ENCODE data around the gene TMEM208. TPM values are rescaled to one million over a fixed set of nuclear protein-coding genes. Genes with fewer than 3 reads are reported as not detected.

The TMEM208 gene
- total and polyA plus RNA-seq, 12 donors: 52.1 to 289 (median 80.4) TPM

DNA sequence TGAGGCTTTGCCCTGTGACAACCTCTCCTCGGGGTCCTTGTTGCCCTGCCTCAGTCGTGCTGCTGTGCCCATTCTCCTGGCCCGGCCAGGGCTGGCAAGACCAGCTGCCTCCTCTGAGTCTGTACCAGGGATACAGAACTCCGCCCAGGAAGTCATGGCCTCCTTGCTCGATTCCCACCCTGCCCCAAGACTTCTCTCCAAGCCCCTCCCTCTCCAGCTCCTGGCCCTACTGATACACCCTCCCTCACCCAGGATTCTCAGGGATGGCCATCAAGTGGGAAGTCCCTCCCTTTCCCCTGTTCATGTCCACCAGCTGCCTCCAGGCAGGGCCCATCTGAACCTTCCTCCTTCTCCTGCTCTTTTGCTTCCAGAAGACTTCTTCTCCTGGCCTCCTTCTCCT lies 11.2 kb upstream of the TMEM208 start:
- intact Hi-C loops (cut with DNase I): no loop called here

DNA sequence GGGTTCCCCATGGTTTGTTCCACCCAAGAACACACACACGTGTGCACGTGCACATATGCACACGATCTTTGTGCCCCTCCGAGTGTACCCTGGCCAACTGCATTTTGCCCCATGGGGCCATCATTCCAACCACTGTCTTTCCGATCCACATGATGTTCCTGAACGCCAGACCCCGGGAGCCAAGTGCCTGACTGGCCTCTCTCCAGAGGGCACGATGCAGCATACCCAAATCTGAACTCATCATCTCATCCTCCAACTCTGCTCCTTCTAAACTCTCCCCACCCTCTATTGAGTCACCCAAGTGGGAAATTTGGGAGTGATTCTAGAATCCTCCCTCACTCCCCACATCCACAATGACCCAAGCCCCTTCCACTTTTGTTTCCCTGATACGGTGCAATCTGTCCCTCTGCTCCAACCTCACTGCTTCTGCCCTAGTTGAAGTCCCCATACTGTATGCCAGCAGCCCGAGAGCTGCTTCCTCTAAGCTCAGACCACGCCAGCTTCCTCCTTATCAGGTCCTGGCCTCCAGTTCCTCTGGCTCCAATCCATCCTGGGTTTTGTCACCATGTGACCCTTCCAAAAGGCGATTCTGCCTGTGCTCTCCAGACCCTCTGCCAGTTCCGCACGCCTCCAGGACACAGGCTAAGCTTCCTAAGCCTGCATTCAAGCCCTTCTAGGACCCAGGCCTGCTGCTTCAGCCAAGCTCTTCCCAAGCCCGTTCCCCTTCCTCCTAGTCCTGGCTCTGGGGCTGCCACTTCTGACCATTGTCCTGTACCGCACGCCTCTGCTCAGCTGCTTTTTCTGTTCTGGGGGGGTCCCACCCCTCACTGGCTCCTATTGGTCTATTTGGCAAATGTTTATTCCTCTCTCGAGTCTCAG lies 10.1 kb upstream of the TMEM208 start:
- intact Hi-C loops (cut with DNase I): no loop called here
- peak in 6 of 7 donors; percentile 57 to 79 (median 70) for DNase-seq
- H3K4me3 ChIP-seq: no peak overlapping the region
- WGBS, 4 donors: 65 to 74% (median 72%) methylated on average over 18 of the region's 18 CpGs
- no peaks in the 10 kb centered on the region for H3K36me3 ChIP-seq (replicated peaks in 1 of 2)
- H3K9me3 ChIP-seq (replicated peaks in 1 of 3): no peaks in the 10 kb centered on the region
- peaks cover 0 to 18% of the 10 kb centered on the region in 2 donors for H3K4me1 ChIP-seq (replicated peaks in 1 of 2)
- H3K27ac ChIP-seq: peak overlapping the region in 2 of 5 donors; percentile 32 to 64
- no peak for TF ChIP-seq POLR2A (IDR thresholded peaks at IDR 0.05)
- H3K27me3 ChIP-seq: no peaks in the 10 kb centered on the region

More for the DNA sequence above, 11.2 kb upstream of the TMEM208 start:
- Histone ChIP-seq H3K27me3 (no peaks in the 10 kb centered on the region), H3K27ac (no peak overlapping the region), H3K4me1 (replicated peaks in 1 of 2) (peaks cover 0 to 18% of the 10 kb centered on the region in 2 donors), H3K36me3 (replicated peaks in 1 of 2) (no peaks in the 10 kb centered on the region), H3K9me3 (replicated peaks in 1 of 3) (no peaks in the 10 kb centered on the region), H3K4me3 (no peak overlapping the region)
- WGBS, 4 donors: 75 to 85% (median 80%) methylated on average over 5 of the region's 5 CpGs
- DNase-seq: no peak
- TF ChIP-seq, protein P1, sequence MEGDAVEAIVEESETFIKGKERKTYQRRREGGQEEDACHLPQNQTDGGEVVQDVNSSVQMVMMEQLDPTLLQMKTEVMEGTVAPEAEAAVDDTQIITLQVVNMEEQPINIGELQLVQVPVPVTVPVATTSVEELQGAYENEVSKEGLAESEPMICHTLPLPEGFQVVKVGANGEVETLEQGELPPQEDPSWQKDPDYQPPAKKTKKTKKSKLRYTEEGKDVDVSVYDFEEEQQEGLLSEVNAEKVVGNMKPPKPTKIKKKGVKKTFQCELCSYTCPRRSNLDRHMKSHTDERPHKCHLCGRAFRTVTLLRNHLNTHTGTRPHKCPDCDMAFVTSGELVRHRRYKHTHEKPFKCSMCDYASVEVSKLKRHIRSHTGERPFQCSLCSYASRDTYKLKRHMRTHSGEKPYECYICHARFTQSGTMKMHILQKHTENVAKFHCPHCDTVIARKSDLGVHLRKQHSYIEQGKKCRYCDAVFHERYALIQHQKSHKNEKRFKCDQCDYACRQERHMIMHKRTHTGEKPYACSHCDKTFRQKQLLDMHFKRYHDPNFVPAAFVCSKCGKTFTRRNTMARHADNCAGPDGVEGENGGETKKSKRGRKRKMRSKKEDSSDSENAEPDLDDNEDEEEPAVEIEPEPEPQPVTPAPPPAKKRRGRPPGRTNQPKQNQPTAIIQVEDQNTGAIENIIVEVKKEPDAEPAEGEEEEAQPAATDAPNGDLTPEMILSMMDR (IDR thresholded peaks at IDR 0.05): no peak
- TF ChIP-seq POLR2A (IDR thresholded peaks at IDR 0.05): no peak

- WGBS, 4 donors: 61 to 71% (median 70%) methylated on average over 3 of the region's 3 CpGs
- Histone ChIP-seq H3K36me3 (replicated peaks in 1 of 2) (peaks cover 0 to 9% of the 10 kb centered on the region in 2 donors), H3K4me3 (no peak overlapping the region), H3K4me1 (replicated peaks in 1 of 2) (peaks cover 12 to 17% of the 10 kb centered on the region in 2 donors), H3K9me3 (replicated peaks in 1 of 3) (no peaks in the 10 kb centered on the region), H3K27ac (no peak overlapping the region), H3K27me3 (no peaks in the 10 kb centered on the region)
- intact Hi-C loops (cut with DNase I): no loop called here
- TF ChIP-seq, protein P1 (IDR thresholded peaks at IDR 0.05): no peak
- no peak for TF ChIP-seq POLR2A (IDR thresholded peaks at IDR 0.05)
- DNase-seq: no peak
Measured at GRCh38 chr16:67223992-67224391, 2.9 kb upstream of the TMEM208 start.

- Histone ChIP-seq H3K4me3 (peak overlapping the region; percentile 10 to 96 (median 72)), H3K4me1 (replicated peaks in 1 of 2) (peaks cover 12 to 17% of the 10 kb centered on the region in 2 donors), H3K27me3 (no peaks in the 10 kb centered on the region), H3K27ac (peak overlapping the region in 3 of 5 donors; percentile 27 to 90 (median 69)), H3K9me3 (replicated peaks in 1 of 3) (no peaks in the 10 kb centered on the region), H3K36me3 (replicated peaks in 1 of 2) (peaks cover 0 to 33% of the 10 kb centered on the region in 2 donors)
- 6 to 10% (median 7%) methylated on average over 9 to 12 of the region's 12 CpGs for WGBS, 4 donors
- DNase-seq: no peak
- intact Hi-C loops (cut with DNase I): no loop called here
- TF ChIP-seq POLR2A (IDR thresholded peaks at IDR 0.05): peak in 1 of 2 donors; percentile 51
- TF ChIP-seq, protein P1 (IDR thresholded peaks at IDR 0.05): no peak
Measured at GRCh38 chr16:67226295-67226803, 581 bp upstream of the TMEM208 start.

Data from adrenal gland (tissue), 12 donors.